Rectal smooth muscle tissue (tissue), 1 donor: Measurements from ENCODE around the gene OR8J1.
"Not testable (repeated sequence)": the region's sequence is repeated elsewhere in the genome, so short reads cannot be mapped to it uniquely, and the experiment has no call there.

Experiments
- H3K27ac ChIP-seq: one replicate; pipeline ENCODE4 v1.7.0; 2013; ENCODE audit warnings: low read depth, low read length, inconsistent platforms
- H3K27me3 ChIP-seq: one replicate; pipeline ENCODE4 v1.7.0; 2013; ENCODE audit warnings: low read length; ENCODE audit not compliant: control insufficient read depth, insufficient read depth
- H3K36me3 ChIP-seq: one replicate; pipeline ENCODE4 v1.7.0; 2013; ENCODE audit warnings: low read length; ENCODE audit not compliant: control insufficient read depth, insufficient read depth
- H3K4me1 ChIP-seq: one replicate; pipeline ENCODE4 v1.7.0; 2013; ENCODE audit warnings: low read length; ENCODE audit not compliant: control insufficient read depth, insufficient read depth
- H3K4me3 ChIP-seq: one replicate; pipeline ENCODE4 v1.7.0; 2013; ENCODE audit warnings: low read length
- H3K9ac ChIP-seq: one replicate; pipeline ENCODE4 v1.7.0; 2013; ENCODE audit warnings: low read length

OR8J1 gene, protein sequence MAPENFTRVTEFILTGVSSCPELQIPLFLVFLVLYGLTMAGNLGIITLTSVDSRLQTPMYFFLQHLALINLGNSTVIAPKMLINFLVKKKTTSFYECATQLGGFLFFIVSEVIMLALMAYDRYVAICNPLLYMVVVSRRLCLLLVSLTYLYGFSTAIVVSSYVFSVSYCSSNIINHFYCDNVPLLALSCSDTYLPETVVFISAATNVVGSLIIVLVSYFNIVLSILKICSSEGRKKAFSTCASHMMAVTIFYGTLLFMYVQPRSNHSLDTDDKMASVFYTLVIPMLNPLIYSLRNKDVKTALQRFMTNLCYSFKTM

DNA sequence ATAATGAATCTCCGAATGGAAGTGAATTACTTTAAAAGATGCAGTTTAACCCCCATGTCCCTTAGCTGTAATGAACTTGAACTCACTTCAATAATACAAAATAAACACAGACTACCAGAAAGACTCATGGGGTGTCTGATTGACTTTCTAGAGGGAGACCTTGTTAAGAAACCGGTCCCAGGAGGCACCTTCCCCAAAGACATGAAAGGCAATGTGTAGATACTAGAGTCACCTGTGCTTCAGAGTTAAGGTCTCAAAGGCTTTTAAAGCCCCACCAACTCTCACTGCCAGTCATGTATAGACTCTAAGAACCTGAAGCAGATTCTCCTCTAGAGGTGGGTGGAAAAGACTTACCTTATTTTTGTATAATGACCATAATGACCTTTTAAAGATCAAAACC, at the start of gene OR8J1:
Gene OR8J1 (plus strand): TSS at position 301 of the 400 bp plus-strand sequence. CDS start 5,956 bp downstream, outside the sequence.
- Histone ChIP-seq H3K4me1 (no peaks in the 10 kb centered on the region), H3K27me3 (no peaks in the 10 kb centered on the region), H3K36me3 (no peaks in the 10 kb centered on the region), H3K27ac (no peak within 1 kb of the TSS), H3K9ac (no peak within 1 kb of the TSS), H3K4me3 (no peak within 1 kb of the TSS)

DNA sequence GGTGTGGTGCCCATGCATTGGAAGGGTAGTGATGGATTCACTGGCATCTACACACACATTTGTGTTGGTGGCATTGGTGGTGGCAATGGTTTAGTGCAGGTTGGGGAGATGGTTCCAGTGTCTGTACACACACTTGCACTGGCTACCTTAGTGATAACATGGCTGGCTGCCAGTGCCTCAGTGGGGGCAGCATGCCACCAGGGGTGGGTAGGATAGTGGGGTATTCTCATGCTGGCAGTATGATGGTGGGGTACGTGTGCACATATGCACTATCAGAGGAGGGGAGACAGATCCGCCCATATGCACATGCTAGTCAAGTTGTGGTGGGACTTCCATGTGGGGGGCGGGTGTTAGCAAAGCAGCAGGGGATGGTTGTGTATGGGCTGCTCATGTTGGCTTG, 46.3 kb upstream of the OR8J1 start:
- H3K4me1 ChIP-seq = no peaks in the 10 kb centered on the region
- no peaks in the 10 kb centered on the region for H3K27me3 ChIP-seq
- no peak overlapping the region for H3K9ac ChIP-seq
- H3K27ac ChIP-seq = no peak overlapping the region
- no peak overlapping the region for H3K4me3 ChIP-seq
- no peaks in the 10 kb centered on the region for H3K36me3 ChIP-seq

DNA sequence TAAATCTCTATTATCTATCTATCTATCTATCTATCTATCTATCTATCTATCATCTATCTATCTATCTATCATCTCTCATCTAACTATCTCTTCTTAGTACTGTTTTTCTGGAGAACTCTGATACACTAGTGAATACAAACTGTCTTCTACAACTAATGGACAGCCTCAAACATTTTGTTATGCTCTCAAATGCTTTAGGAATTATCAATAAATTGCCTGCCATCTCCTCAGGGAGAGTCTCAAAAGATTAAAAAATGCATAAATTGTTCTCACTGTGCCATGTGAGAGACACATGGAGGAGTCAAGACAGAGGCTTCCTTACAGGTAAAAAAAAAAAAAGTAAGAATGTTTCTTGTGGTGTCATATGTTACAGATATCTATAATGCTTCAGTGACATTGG, 39.2 kb upstream of the OR8J1 start, which contains the start of gene OR8K3:
Gene OR8K3 (plus strand): TSS at position 301 of the 400 bp plus-strand sequence. CDS start 3,163 bp downstream, outside the sequence.
- H3K9ac ChIP-seq = no peak within 1 kb of the TSS
- H3K4me3 ChIP-seq = no peak within 1 kb of the TSS
- H3K27ac ChIP-seq = no peak within 1 kb of the TSS
- no peaks in the 10 kb centered on the region for H3K36me3 ChIP-seq
- H3K4me1 ChIP-seq = no peaks in the 10 kb centered on the region
- H3K27me3 ChIP-seq = no peaks in the 10 kb centered on the region

DNA sequence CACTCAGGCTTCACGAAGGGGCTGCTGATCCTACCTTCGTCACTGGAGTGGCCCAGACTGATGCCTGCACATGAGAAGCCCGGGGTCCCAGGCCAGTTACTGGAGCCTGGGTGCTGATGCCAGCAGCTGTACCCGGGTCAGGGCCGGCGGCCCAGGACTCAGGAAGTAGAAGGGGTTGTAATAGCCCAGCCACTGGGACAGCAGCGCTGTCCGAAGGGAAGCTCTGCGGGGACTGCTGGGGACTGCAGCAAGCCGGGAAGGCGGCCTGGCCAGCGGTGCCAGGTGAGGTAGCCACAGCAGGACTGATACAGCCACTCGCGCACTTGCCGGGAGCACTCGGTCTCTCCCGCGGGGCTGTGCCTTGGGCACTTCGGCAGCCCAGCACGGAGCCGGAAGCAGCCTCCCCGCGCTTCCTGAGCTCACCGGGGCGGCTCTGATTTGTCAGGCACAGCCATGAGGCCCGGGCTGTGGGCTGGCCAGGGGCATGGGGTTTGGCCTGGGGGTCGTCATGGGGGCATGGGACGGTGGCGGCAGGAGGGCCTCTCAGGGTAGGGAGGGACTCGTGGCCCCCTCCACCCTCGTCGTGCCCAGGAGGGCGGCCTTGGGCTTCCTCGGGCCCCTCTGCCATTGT, 22.1 kb upstream of the OR8J1 start:
- H3K27ac ChIP-seq = no peak overlapping the region
- no peaks in the 10 kb centered on the region for H3K4me1 ChIP-seq
- H3K4me3 ChIP-seq = no peak overlapping the region
- H3K27me3 ChIP-seq = no peaks in the 10 kb centered on the region
- no peaks in the 10 kb centered on the region for H3K36me3 ChIP-seq
- H3K9ac ChIP-seq = no peak overlapping the region

DNA sequence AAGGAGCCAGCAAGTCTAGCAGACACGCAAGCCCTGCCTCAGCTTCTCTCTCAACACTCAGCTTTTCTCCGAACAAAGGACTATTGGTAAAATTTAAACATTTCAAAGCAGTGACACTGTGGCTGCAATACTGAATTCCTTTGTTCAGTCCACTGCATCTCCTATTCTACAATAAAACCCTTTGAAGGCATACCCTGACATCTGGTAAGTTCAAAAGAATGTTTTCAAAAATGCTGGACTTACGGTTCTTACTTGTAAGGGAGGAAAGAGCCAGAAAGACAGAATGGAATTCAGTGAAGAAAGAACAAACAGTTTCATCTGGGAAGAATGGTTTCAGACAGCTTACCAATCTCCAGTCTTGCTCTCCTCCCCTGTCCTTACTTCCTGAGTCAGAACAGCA, 20.9 kb upstream of the OR8J1 start:
- H3K27me3 ChIP-seq = no peaks in the 10 kb centered on the region

DNA sequence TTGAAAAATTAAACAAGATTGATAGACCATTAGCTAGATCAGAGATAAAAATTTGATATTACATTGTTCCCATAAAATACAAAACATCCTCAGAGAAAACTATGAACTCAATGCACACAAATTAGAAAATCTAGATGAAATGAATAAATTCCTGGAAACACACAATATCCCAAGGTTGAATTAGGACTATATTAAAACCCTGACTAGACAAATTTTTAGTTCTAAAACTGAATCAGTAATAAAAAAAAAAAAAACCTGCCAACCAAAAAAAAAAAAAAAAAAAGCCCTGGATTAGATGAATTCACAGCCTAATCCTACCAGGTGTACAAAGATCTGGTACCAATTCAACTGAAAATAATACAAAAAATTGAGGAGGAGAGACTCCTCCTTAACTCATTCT, 13.8 kb upstream of the OR8J1 start:
- H3K27ac ChIP-seq = no peak overlapping the region
- H3K9ac ChIP-seq = no peak overlapping the region
- no peaks in the 10 kb centered on the region for H3K36me3 ChIP-seq
- no peaks in the 10 kb centered on the region for H3K4me1 ChIP-seq
- H3K27me3 ChIP-seq = no peaks in the 10 kb centered on the region
- no peak overlapping the region for H3K4me3 ChIP-seq

More for the DNA sequence above, 20.9 kb upstream of the OR8J1 start:
- Histone ChIP-seq H3K4me3 (no peak overlapping the region), H3K9ac (no peak overlapping the region), H3K27ac (no peak overlapping the region), H3K4me1 (no peaks in the 10 kb centered on the region), H3K36me3 (no peaks in the 10 kb centered on the region)

DNA sequence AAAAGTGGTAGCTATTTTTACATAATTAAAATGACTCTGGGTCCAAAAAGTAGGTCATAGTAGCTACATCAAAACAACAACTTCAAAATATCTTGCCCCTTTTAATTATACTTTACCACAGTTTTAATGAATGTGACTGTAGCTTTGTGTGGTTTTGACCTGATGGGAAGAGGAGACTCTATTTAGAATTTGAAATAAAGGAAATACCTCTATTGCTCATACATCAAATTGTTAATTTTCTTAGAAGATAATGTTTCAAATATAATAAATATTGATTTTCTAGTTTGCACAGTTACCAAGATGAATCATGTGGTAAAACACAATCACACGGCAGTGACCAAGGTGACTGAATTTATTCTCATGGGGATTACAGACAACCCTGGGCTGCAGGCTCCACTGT, 8.4 kb upstream of the OR8J1 start, which contains the start of gene OR8K1:
Gene OR8K1 (plus strand): TSS at position 301 of the 400 bp plus-strand sequence. CDS start 0 bp downstream, at position 301.
- Histone ChIP-seq H3K9ac (no peak within 1 kb of the TSS), H3K27ac (no peak within 1 kb of the TSS), H3K27me3 (no peaks in the 10 kb centered on the region), H3K4me3 (no peak within 1 kb of the TSS), H3K4me1 (no peaks in the 10 kb centered on the region), H3K36me3 (no peaks in the 10 kb centered on the region)

DNA sequence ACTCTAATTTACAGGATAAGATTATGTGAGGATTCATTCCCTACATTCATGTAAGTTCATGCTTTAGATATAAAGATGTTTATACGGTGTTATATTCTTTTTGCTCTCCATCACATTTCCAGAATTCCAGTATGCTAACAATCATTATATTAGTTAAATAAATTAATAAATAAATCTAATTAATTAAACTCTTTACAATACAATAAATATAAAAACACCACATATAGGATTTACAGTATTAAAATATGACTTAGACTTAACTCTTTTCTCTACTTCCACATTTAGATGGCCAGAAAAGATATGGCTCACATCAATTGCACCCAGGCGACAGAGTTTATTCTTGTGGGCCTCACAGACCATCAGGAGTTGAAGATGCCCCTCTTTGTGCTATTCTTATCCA, 21.2 kb downstream of the OR8J1 start, which contains the start of gene OR8U1:
Gene OR8U1 (plus strand): TSS at position 301 of the 400 bp plus-strand sequence. CDS start 0 bp downstream, at position 301.
- no peak within 1 kb of the TSS for H3K9ac ChIP-seq
- H3K27me3 ChIP-seq = no peaks in the 10 kb centered on the region
- no peaks in the 10 kb centered on the region for H3K4me1 ChIP-seq
- no peaks in the 10 kb centered on the region for H3K36me3 ChIP-seq
- no peak within 1 kb of the TSS for H3K27ac ChIP-seq
- no peak within 1 kb of the TSS for H3K4me3 ChIP-seq

DNA sequence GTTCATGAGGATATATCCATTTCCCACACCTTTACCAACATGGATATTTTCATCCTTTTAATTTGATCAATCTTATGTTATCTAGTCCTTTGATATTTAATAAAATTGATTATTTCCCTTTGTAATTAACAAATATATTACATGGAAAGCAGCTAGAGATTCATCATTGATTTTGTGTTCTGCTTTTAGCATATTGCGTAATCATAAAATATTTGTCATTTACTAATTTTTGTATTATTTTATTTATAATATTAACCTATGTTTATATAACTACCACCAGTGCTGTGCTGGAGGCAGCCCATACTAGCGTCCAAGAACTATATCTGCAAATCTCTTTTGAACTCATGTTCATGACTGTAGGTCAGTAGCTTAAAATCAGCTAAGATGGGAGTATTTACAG, 26.0 kb downstream of the OR8J1 start:
- no peak overlapping the region for H3K4me3 ChIP-seq
- no peaks in the 10 kb centered on the region for H3K36me3 ChIP-seq
- H3K27me3 ChIP-seq = no peaks in the 10 kb centered on the region
- no peak overlapping the region for H3K27ac ChIP-seq
- no peak overlapping the region for H3K9ac ChIP-seq
- H3K4me1 ChIP-seq = no peaks in the 10 kb centered on the region

DNA sequence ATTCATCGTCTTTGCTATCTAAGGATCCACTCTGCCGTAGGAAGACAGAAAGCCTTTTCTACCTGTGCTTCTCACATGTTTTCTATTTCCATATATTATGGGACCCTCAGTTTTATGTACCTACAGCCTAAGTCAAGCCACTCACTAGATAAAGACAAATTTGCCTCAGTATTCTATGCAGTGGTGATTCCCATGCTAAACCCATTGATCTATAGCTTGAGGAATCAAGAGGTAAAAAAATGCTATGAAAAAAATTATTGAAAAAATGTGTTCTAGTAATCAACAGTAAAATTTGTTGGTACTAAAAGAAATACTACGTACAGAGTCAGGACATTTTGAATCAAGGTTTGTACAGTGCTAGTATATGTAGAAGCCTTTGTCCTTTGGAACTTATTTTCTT, 40.3 kb downstream of the OR8J1 start:
- H3K9ac ChIP-seq = no peak overlapping the region
- H3K4me1 ChIP-seq = no peaks in the 10 kb centered on the region
- no peak overlapping the region for H3K27ac ChIP-seq
- no peak overlapping the region for H3K4me3 ChIP-seq
- H3K27me3 ChIP-seq = no peaks in the 10 kb centered on the region
- no peaks in the 10 kb centered on the region for H3K36me3 ChIP-seq

DNA sequence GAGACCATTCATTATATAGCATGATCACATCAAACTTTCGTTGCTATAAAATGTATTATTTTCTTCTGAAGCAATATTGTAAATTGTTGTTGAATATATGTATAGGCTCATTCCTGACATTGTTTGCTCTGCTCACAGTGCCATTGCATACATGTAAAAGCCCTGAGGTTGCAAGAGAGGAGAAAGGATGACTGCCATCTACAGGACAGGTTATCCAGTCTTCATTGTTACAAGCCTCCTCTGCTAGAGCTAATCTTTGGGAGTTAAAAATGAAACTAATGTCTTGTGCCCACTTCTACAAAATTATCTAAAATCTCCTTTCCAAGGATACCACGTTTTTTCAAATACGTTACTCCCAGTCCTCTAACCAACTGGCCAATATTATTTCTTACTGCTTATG, 42.0 kb downstream of the OR8J1 start:
- no peak overlapping the region for H3K9ac ChIP-seq
- H3K36me3 ChIP-seq = no peaks in the 10 kb centered on the region
- H3K4me3 ChIP-seq = no peak overlapping the region
- no peaks in the 10 kb centered on the region for H3K4me1 ChIP-seq
- no peak overlapping the region for H3K27ac ChIP-seq
- no peaks in the 10 kb centered on the region for H3K27me3 ChIP-seq

DNA sequence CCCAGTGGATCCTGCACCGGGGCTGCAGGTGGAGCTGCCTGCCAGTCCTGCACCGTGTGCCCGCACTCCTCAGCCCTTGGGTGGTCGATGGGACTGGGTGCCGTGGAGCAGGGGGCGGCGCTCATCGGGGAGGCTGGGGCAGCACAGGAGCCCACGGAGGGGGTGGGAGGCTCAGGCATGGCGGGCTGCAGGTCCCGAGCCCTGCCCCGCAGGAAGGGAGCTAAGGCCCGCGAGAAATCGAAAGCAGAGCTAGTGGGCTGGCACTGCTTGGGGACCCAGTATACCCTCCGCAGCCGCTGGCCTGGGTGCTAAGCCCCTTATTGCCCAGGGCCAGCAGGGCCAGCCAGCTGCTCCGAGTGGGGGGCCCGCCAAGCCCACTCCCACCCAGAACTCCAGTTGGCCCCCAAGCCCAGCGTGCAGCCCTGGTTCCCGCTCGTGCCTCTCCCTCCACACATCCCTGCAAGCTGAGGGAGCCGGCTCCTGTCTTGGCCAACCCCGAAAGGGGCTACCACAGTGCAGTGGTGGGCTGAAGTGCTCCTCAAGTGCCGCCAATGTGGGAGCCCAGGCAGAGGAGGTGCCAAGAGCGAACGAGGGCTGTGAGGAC, 47.9 kb downstream of the OR8J1 start:
- H3K9ac ChIP-seq, H3K36me3 ChIP-seq, H3K27ac ChIP-seq, H3K4me1 ChIP-seq, H3K27me3 ChIP-seq, H3K4me3 ChIP-seq: not testable (repeated sequence)
